NCI-H1105 treated with DMSO at 0.1 percent for 48 hours (cell line): ENCODE measurements around the gene SH2B3.

Source experiments
- DNase-seq: peaks from one replicate; lab custom pipeline; 2025; lab: John Stamatoyannopoulos, UW

Gene SH2B3

GRCh38 chr12:111428081-111428727 is 22.5 kb downstream of the SH2B3 start:
- DNase-seq, result no peak

- DNase-seq, result no peak
Measured at GRCh38 chr12:111428728-111429175, 23.0 kb downstream of the SH2B3 start.

DNA sequence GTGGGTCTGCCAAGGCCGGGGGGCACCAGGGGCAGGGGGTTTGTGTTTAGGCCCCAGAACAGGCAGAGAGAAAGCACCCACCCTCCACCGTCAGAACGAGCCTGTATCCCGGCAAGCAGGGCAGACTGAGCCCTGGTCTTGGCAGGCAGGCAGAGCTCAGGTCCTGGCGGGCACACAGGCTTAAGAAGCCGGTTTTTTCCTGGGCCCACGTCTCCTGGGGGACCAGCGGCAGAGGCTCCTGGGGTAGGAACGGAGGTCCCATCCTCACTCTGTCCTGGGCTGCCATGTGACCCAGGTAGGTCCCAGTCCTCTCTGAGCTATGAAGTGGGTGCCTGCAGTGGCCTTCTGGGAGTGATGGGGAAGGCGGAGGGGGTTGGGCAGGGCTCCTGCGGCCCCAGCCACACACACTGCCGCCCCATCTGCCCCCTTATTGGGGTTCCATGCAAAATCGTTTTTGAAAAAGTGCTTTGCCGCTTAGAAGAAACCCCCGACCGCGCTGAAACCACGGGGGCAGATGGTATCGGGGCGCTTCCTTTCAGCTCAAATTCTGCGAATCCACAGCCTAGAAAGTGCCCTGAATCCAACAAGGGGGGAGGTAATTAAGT is 24.2 kb downstream of the SH2B3 start:
- no peak for DNase-seq

DNA sequence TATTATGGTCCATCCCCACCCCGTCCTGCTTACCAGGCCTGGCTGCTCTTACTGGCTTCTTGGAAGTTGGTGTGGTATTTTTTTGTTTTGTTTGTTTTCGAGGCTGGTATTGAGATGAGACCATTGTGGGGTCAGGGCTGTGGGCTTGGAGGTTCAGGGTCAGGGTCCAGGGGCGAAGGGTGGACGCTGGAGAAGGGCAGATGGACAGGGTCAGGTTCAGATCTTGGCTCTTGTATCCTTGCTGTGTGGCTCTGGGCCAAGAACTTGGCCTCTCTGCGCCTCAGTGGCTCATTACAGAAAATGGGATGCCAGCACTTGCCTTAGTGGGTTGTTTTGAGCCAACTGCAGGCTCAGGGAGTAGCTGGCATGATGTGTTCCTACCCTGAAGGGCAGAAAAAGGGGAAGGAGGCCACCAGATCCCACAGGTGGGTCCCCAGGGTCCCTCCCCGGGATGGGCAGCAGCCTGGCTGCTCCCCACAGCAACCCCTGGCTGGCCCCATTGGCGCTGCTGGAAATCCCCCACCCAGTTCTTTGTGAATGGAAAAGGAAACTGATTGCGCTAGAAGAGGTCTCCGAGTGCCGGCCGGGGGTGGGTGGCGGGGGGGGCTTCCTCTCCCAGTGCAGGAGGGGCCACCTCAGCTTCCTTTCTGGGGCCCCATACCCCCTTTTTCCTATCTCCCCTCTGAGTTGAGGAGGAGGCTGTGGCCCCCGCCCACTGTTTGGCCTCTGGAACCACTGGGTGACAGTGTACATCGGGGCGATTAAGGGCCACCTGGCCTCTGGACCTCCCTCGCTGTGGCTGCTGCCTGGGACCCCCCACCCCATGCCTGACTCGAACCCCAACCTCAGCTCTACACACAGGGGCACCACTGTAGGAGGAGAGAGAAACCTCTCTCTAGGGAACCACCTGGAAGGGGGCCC is 25.0 kb downstream of the SH2B3 start:
- no peak for DNase-seq

DNA sequence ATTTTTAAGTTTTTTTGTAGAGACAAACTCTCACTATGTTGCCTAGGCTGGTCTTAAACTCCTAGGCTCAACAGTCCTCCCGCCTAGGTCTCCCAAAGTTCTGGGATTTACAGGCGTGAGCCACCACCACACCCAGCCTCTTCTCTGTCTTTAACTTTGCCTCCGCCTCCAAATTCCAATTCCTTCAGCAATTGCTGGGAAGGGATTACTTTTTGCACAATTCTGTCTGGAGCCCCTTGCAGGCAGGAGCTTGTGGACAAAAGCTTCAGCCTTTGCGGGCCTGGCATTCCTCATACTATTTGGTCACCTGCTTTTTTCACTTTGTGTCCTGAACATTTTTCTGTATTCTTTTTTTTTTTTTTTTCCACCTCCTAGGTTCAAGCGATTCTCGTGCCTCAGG is 26.0 kb downstream of the SH2B3 start:
- DNase-seq, result no peak

DNA sequence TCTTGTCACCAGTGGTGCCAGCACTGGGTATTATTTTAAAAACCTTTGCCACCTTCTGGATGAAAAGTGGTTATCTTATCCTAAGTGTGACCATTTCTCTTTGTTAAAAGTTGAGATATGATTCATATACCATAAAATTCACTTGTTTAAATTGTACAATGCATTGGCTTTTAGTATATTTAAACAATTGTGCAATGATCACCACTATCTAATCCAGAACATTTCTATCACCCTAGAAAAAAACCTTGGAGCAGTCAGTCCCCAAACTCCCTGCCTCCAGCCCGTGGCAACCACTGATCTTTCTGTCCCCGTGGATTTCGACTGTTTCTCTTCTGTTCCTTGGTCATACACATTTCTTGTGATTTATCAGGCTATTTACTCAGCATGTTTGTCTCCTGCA is 28.3 kb downstream of the SH2B3 start:
- no peak for DNase-seq

DNA sequence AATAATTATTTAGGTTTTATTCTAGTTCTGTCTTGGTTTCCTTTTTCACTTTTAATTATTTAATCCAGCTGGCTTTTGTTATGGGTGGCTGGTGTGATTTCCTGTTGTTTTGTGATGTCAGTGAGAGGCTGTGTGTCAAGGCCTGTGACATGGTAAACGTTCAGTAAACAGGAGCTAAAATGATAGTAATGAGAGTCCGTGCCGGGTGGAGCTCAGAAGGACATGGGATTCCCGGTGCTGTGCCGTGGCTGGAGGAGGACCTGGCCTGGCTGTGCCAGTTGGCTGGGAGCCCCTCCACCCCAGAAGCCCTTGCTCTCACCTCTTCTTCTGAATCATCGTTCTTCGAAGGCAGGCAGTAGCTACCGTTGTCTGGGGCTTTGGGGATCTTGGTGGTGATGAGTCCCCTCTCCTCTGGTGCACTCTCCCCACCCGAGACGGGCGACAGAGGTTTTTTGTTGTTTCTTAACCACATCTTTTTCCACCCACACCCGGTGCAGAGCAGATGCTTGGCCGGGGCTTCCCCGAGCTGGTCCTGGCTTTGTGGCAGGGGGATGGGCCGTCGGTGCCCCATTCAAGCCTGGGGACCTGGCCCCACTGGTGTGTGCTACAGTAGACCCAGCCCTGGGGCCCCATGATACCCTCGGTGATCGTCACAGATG is 29.1 kb downstream of the SH2B3 start:
- DNase-seq, result no peak

GRCh38 chr12:111435661-111436201 is 30.0 kb downstream of the SH2B3 start:
- DNase-seq, result no peak

DNA sequence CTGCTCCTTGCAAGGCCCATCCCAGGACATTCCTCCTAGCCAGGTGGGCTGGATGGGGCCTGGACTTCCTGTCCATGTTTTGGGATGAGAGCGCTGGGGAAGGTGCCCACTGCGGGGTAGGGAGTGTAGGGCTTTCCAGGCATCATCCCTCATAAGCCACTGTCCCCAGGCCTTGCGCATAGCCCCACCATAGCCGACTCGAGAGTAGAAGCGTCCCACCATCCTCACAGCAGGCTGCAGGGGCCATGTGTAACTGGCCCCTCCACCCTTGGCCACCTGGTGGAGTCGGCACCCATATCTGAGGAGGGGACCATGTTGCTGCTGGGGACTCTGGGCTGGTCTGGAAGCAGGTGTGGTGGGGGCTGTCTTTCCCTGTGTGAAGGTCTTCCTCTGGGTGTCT is 30.5 kb downstream of the SH2B3 start:
- no peak for DNase-seq

- no peak for DNase-seq
Measured at GRCh38 chr12:111436811-111437210, 31.1 kb downstream of the SH2B3 start.

GRCh38 chr12:111437816-111438454 is 32.2 kb downstream of the SH2B3 start:
- no peak for DNase-seq

GRCh38 chr12:111438481-111438880 is 32.8 kb downstream of the SH2B3 start:
- DNase-seq, result peak; percentile 59

GRCh38 chr12:111439657-111440151 is 34.0 kb downstream of the SH2B3 start:
- DNase-seq, result no peak

GRCh38 chr12:111440152-111440551 is 34.4 kb downstream of the SH2B3 start:
- DNase-seq, result no peak

GRCh38 chr12:111440631-111441030 is 34.9 kb downstream of the SH2B3 start:
- no peak for DNase-seq

- no peak for DNase-seq
Measured at GRCh38 chr12:111441107-111441928, 35.6 kb downstream of the SH2B3 start.

GRCh38 chr12:111442301-111443045 is 36.8 kb downstream of the SH2B3 start:
- no peak for DNase-seq

DNA sequence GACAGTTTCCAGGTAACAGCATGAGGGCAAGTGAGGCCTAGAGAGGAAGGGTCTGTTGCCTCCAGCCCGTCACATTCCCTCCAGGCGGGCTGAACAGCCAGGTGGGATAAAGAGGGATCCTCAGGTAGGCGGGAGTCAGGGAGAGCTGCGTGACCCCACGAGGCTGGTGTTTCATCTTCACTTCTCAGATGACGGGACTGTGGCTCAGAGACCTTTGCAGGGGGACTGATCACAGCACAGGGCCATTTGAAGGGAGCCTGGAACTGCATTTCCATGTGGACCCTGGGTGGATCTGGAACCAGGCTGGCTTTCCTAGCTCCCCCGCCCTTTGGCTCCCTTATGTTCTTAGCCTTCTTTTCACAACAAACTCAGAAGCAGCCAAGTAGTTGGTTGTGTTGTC is 37.4 kb downstream of the SH2B3 start:
- DNase-seq, result no peak

DNA sequence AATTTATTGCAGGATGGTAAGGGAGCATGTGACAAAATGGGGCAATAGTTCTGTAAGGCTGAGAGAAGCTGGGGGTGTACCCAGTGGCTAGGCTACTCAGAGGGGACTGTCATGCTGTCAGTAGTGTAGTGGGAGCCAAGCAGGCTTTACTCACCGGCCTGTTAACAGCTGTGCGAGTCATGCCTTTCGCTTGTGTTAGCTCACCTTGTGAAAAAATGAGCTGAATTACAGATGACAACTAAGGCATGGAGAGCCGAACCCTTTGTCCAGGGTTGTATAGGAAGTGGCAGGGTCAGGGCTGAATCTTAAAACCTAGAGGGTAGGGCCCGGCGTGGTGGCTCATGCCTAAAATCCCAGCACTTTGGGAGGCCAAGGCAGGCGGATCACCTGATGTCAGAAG is 37.9 kb downstream of the SH2B3 start:
- DNase-seq, result no peak
